ENCODE measurements around the gene ACTR10. TPM values are rescaled to one million over a fixed set of nuclear protein-coding genes. Genes with fewer than 3 reads are reported as not detected.
A peak's percentile ranks its signal among the peaks of the same experiment; 100 is the strongest.

Gene ACTR10
- total RNA-seq, 1 donor from 2014 or later, result 92.8 TPM

GRCh38 chr14:58276208-58276607, 76.3 kb downstream of the ACTR10 start:
- Mint-ChIP-seq H3K4me1 (ENCODE audit: low read depth) (peaks cover 52% of the 10 kb centered on the region), H3K9me3 (ENCODE audit: low read depth) (no peaks in the 10 kb centered on the region), H3K27me3 (ENCODE audit: low read depth) (no peaks in the 10 kb centered on the region), H3K4me3 (ENCODE audit: unreplicated experiment) (no peak overlapping the region), H3K27ac (ENCODE audit: unreplicated experiment) (peak overlapping the region; percentile 80), H3K36me3 (ENCODE audit: low read depth) (peaks cover 10% of the 10 kb centered on the region)
- no peak for DNase-seq (ENCODE audit: low spot score)
- TF ChIP-seq, protein P1, sequence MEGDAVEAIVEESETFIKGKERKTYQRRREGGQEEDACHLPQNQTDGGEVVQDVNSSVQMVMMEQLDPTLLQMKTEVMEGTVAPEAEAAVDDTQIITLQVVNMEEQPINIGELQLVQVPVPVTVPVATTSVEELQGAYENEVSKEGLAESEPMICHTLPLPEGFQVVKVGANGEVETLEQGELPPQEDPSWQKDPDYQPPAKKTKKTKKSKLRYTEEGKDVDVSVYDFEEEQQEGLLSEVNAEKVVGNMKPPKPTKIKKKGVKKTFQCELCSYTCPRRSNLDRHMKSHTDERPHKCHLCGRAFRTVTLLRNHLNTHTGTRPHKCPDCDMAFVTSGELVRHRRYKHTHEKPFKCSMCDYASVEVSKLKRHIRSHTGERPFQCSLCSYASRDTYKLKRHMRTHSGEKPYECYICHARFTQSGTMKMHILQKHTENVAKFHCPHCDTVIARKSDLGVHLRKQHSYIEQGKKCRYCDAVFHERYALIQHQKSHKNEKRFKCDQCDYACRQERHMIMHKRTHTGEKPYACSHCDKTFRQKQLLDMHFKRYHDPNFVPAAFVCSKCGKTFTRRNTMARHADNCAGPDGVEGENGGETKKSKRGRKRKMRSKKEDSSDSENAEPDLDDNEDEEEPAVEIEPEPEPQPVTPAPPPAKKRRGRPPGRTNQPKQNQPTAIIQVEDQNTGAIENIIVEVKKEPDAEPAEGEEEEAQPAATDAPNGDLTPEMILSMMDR (IDR thresholded peaks at IDR 0.05), result no peak

- TF ChIP-seq, protein P1 (IDR thresholded peaks at IDR 0.05), result no peak
- no peaks in the 10 kb centered on the region for H3K27me3 Mint-ChIP-seq (ENCODE audit: low read depth)
- H3K4me1 Mint-ChIP-seq (ENCODE audit: low read depth), result peaks cover 61% of the 10 kb centered on the region
- H3K4me3 Mint-ChIP-seq (ENCODE audit: unreplicated experiment), result no peak overlapping the region
- no peaks in the 10 kb centered on the region for H3K9me3 Mint-ChIP-seq (ENCODE audit: low read depth)
- peaks cover 9% of the 10 kb centered on the region for H3K36me3 Mint-ChIP-seq (ENCODE audit: low read depth)
- no peak overlapping the region for H3K27ac Mint-ChIP-seq (ENCODE audit: unreplicated experiment)
- no peak for DNase-seq (ENCODE audit: low spot score)
Observed at GRCh38 chr14:58278177-58278576, 78.2 kb downstream of the ACTR10 start.

- TF ChIP-seq, protein P1 (IDR thresholded peaks at IDR 0.05), result no peak
- Mint-ChIP-seq H3K4me3 (ENCODE audit: unreplicated experiment) (peak overlapping the region; percentile 46), H3K27me3 (ENCODE audit: low read depth) (no peaks in the 10 kb centered on the region), H3K27ac (ENCODE audit: unreplicated experiment) (peak overlapping the region; percentile 95), H3K36me3 (ENCODE audit: low read depth) (peaks cover 27% of the 10 kb centered on the region), H3K4me1 (ENCODE audit: low read depth) (peaks cover 60% of the 10 kb centered on the region), H3K9me3 (ENCODE audit: low read depth) (no peaks in the 10 kb centered on the region)
- DNase-seq (ENCODE audit: low spot score), result no peak
Observed at GRCh38 chr14:58280954-58281787, 81.2 kb downstream of the ACTR10 start.

GRCh38 chr14:58281969-58282368, 82.0 kb downstream of the ACTR10 start:
- Mint-ChIP-seq H3K27ac (ENCODE audit: unreplicated experiment) (peak overlapping the region; percentile 95), H3K9me3 (ENCODE audit: low read depth) (no peaks in the 10 kb centered on the region), H3K27me3 (ENCODE audit: low read depth) (no peaks in the 10 kb centered on the region), H3K36me3 (ENCODE audit: low read depth) (peaks cover 29% of the 10 kb centered on the region), H3K4me3 (ENCODE audit: unreplicated experiment) (peak overlapping the region; percentile 46), H3K4me1 (ENCODE audit: low read depth) (peaks cover 53% of the 10 kb centered on the region)
- TF ChIP-seq, protein P1 (IDR thresholded peaks at IDR 0.05), result no peak
- no peak for DNase-seq (ENCODE audit: low spot score)

DNA sequence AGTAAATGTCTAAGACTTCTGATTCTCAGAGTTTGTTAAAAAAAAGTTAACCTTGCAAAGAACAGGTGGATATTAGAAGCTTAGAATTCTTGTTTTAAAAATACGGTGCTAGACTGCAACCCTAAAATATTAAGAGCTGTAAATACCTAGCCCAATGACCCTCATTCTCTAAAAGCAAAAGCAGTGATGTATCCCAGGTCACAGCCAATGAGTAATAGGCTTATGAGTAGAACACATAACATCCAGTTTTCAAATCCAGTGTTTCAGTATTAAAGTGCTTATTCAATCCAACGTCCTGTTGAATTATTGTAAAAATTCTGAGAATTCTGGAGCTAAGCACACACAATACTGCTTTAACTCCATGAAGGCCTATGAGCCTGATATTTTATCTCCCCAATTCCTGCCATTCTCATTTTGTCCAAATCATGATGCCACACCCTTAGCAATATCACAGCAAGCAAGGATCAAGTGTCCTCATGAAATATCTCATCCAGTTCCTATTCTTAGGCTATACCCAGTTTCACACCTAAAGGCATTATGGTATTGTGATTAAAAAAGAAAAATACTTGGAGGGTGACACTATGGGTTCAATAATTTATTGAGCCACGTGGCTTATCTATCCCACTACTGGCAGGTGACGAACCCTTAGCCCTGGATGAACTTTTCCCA, 83.1 kb downstream of the ACTR10 start:
- Mint-ChIP-seq H3K4me1 (ENCODE audit: low read depth) (peaks cover 62% of the 10 kb centered on the region), H3K27me3 (ENCODE audit: low read depth) (no peaks in the 10 kb centered on the region), H3K27ac (ENCODE audit: unreplicated experiment) (peak overlapping the region; percentile 70), H3K36me3 (ENCODE audit: low read depth) (peaks cover 34% of the 10 kb centered on the region), H3K9me3 (ENCODE audit: low read depth) (no peaks in the 10 kb centered on the region), H3K4me3 (ENCODE audit: unreplicated experiment) (no peak overlapping the region)
- DNase-seq (ENCODE audit: low spot score), result no peak
- TF ChIP-seq, protein P1 (IDR thresholded peaks at IDR 0.05), result no peak
